DMS79 (cell line): ENCODE measurements around the gene SPINK7.

Experiments used
- DNase-seq: peaks from one replicate; lab custom pipeline; 2025; lab: John Stamatoyannopoulos, UW

Gene SPINK7

GRCh38 chr5:148343603-148344487 lies 31.6 kb downstream of the SPINK7 start:
- DNase-seq, result no peak

GRCh38 chr5:148347706-148348105 lies 35.5 kb downstream of the SPINK7 start:
- DNase-seq, result no peak

GRCh38 chr5:148352696-148353095 lies 40.5 kb downstream of the SPINK7 start:
- DNase-seq, result no peak

- DNase-seq, result no peak
Measured at GRCh38 chr5:148353634-148354033, 41.4 kb downstream of the SPINK7 start.

- DNase-seq, result no peak
Measured at GRCh38 chr5:148364343-148364742, 52.1 kb downstream of the SPINK7 start.
